ENCODE data around the gene CCDC194. TPM values are rescaled to one million over a fixed set of nuclear protein-coding genes. Genes with fewer than 3 reads are reported as not detected.

CCDC194 gene, protein sequence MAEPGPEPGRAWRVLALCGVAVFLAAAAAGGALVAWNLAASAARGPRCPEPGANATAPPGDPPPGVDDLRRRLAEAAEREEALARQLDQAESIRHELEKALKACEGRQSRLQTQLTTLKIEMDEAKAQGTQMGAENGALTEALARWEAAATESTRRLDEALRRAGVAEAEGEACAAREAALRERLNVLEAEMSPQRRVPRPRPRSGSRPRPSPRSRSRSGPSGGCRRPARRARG
- polyA plus RNA-seq (2014; cell fraction: cytosol; rRNA removed), result not detected in 2 replicates
- polyA plus RNA-seq (2014; cell fraction: nucleus; rRNA removed), result not detected in 2 replicates

DNA sequence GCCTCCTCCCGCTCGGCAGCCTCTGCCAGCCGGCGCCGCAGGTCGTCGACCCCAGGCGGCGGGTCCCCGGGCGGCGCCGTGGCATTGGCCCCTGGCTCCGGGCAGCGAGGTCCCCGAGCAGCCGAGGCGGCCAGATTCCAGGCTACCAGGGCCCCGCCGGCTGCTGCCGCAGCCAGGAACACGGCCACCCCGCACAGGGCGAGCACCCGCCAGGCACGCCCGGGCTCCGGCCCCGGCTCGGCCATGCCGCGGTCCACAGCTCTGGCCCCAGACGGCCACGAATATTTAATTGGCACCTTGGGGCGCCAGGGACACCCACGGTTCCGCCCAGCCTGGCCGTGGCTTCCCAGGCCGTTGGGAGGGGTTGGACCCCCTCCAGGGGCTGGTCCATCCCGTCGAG lies at the start of gene CCDC194:
Gene CCDC194 (minus strand): TSS at position 283 of the 400 bp plus-strand sequence. CDS start 38 bp downstream, at position 245.
- no peak for DNase-seq (ENCODE audit: low spot score)

DNA sequence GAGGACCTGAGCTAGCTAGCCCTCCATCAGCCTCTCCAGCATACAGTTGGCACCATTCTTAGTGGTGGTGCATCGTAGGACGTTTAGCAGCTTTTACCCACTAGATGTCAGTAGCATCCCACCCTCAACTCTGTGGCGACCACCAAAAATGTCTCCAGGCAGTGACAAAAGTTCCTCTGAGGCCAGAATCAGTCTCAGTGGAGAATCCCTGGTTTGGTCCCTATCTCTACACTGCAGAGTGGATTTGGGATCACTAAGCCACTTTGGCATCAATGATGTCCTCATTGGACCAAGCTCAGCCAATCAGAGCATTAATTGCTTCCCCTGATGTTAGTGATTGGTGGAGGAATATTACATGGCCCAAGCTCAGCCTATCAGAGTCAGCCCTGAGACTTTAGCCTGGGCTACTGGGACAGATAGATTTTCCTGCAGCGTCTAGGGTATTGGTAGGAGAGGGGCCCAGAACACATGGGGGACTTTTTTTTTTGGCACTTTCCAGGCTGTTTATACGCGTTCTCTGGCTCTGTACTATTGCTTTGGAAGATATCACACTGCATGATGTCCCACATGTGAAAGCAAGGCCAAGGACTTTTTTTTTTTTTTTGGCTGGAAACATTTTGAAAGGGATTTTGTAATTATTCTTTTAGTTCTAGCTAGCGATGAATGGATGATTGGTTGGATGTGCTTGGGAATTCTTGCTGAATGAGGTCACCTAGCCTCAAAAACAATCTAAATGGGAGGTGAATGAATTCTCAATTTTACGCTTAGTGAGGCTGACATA lies 47.4 kb upstream of the CCDC194 start:
- no peak for DNase-seq (ENCODE audit: low spot score)

DNA sequence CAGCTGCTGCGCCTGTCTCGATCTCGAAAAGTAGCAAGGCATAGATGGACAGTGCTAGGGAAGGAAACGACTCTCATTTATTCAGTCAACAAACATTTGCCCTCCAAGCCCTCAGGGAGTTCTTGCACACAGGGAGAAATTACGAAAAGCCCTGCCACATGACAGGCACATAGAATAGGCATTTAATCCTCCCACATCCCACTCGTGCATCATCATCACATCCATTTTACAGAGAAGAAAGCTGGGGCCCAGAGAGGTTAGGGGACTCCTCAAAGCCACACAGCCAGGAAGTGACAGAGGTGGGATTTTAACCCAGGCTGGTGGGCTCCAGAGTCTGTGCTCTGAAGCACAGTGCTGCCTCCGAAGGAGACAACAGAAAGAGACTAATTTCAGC lies 42.9 kb upstream of the CCDC194 start:
- no peak for DNase-seq (ENCODE audit: low spot score)

DNA sequence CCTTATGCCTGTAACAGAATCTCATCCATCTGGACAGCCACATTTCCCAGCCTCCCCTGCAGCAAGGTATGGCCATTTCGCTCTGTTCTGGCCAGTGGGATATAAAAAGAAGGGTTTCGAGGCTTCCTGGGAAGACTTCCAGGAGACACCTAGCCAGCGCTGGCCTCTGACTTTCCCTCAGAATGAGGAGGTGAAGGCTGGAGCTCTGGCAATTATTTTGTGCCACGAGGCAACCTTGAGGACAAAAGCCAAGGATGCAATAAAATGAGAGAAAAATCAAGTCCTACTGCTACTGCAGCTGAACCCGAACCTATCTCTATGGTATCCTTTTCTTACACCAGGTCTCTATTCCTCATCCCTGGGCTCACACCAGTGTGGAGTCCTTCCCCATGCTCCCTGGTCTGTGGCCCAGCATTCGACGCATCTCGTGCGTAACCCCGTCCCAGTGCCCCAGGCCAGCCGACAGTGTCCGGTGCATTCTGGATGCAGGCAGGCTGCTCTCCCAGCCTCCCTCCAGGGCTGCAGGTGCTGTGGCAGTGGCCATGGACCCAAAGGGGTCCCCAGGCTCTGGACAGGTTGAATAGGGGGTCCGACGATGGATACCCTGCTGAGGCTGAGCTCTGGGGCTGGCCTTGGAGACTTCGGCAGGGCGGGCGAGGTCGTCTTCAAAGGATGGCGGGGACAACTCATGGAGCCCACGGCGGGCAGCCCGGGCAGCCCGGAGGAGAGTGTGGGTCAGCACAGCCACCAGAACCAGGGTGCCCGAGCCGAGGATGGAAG lies 42.3 kb upstream of the CCDC194 start:
- no peak for DNase-seq (ENCODE audit: low spot score)

DNA sequence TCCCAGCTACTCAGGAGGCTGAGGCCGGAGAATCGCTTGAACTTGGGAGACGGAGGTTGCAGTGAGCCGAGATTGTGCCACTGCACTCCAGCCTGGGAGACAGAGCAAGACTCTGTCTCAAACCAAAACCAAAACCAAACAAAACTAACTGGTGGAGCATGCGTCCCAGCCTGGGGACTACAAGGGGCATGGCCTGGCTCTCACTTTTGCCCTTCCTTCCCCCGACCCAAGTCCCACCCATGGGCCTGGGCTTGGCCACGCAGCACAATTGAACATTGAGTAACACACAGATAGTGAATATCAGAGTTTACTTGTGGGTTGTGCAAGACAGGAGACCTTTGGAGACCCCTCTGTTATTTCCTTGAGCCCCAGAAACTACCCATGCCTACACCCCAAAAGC lies 41.2 kb upstream of the CCDC194 start:
- DNase-seq (ENCODE audit: low spot score), result no peak

DNA sequence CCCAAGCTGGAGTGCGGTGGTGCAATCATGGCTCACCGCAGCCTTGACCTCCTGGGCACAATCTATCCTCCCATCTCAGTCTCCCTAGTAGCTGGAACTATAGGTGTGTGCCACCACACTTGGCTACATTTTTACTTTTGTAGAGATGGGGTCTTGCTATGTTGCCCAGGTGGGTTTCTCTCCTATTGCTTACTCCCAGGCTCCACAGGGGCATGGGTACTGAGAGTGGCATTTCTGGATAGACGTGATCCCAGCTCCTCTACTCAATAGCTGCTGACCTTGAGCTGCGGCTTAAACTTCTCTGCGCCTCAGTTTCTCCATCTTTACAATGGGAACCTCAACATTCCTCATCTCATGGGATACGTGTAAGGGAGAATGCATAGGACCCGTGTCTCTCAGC lies 37.4 kb upstream of the CCDC194 start:
- no peak for DNase-seq (ENCODE audit: low spot score)

DNA sequence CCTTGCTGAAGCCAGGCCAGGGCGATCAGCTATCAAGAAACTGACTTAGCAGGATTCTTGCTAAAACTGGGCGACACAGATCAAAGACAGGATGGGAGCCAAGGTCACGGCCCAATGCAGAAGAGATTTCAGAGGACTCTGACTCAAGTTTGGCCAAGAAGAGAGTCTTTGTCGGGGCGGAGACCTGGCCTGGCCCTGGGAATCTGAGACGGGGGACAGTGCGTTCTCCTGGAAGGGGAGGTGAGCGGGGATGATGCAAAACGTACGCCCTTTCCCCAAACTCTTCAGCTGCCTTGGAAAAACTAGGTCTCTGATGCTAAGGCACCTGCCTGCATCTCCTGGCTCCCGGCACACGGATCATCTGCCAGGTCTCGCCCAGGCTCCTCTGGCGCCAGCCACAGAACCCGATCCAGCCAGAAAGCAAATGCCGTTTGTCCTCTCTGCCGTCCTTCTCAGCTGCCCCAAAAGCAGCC lies 35.7 kb upstream of the CCDC194 start:
- no peak for DNase-seq (ENCODE audit: low spot score)

DNA sequence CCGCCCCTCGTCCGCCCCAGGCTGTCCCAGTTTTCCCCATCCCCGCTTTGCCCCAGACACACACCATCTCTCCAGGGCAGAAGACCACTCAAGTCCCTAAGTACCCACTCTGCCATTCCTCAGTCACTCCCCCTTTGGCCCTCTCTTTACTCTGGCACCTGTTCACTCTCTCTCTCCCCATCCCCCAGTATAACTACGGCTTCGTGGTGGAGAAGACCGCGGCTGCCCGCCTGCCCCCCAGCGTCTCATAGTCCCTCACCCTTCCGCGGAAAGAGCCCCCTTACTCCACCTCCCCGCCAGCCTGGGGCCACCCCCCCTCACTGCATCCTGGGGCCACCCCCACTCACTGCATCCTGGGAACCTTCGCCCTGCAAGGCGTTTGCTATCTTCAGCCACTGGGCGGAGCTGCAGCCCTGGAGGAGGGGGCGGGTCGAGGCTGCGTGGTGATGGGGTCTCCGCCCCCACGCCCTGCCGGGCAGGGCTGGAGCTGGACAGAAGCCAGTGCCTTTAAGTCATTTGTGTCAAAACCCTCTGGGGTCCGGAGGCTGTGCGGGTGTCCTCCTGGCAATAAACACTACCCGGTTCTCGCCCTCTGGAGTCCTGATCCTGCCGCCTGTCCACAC lies 30.9 kb upstream of the CCDC194 start:
- DNase-seq (ENCODE audit: low spot score), result peak; percentile 70

DNA sequence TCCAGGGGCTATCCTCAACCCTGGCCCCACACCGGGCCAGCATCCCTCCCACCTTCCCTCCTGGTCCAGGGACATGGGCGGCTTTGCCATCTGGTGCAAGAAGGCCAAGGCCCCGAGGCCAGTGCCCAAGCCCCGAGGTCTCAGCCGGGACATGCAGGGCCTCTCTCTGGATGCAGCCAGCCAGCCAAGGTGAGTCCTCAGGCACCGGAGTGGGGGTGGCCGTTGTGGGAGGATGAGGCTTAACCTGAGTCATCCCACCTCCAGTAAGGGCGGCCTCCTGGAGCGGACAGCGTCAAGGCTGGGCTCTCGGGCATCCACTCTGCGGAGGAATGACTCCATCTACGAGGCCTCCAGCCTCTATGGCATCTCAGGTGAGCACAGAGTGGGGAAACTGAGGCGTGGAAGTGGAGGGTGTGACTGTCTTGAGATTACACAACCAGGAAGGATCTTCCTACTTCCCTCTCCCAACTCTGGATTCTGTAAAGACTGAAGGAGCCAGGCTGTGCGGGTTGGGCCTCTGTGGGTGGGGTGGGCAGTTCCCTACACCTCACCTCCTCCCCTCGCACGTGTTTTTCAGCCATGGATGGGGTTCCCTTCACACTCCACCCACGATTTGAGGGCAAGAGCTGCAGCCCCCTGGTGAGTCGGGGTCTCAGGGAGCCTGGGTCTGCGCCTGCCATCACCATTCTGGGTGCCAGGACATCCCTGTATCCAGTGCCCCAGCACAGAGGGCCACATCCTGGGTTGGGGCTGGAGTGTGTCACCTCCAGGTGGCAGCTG lies 29.6 kb upstream of the CCDC194 start:
- DNase-seq (ENCODE audit: low spot score), result no peak

DNA sequence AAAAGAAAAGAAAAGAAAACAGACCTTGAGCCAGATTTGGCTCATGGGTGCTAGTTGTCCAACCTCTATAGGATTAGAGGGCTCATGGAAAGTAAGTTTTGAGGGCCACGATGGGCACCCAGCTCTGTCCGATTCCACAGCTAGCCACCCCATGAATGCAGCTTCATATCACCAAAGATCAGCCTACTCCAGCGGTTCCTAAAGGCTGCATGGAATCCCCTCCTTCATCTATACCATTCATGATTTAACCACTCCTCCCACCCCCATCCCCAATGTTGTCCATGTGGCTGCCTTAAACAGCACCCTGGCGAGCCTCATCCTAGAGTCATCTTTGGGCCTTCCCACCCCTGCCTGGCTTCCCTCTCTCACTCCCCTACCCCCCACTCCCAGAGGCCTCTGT lies 27.9 kb upstream of the CCDC194 start:
- no peak for DNase-seq (ENCODE audit: low spot score)

DNA sequence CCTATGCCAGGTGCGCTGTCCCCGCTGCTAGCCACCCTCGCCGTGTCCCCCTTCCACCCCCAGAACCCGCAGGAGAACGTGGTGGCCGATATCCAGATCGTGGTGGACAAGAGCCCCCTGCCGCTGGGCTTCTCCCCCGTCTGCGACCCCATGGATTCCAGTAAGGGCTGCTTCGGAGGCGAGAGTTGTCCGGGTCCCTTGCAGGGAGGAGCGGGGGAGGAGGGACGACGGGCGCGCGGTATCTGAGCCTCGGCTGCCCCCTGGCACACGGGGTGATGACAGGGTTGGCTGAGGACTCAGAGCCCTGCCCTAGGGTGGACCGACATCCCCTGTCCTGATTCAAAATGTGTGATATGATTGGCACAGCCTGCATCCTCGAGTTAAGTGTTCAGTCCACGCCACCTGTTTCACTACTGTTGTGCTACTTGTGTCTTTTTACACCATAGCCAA lies 26.5 kb upstream of the CCDC194 start:
- DNase-seq (ENCODE audit: low spot score), result peak; percentile 46

DNA sequence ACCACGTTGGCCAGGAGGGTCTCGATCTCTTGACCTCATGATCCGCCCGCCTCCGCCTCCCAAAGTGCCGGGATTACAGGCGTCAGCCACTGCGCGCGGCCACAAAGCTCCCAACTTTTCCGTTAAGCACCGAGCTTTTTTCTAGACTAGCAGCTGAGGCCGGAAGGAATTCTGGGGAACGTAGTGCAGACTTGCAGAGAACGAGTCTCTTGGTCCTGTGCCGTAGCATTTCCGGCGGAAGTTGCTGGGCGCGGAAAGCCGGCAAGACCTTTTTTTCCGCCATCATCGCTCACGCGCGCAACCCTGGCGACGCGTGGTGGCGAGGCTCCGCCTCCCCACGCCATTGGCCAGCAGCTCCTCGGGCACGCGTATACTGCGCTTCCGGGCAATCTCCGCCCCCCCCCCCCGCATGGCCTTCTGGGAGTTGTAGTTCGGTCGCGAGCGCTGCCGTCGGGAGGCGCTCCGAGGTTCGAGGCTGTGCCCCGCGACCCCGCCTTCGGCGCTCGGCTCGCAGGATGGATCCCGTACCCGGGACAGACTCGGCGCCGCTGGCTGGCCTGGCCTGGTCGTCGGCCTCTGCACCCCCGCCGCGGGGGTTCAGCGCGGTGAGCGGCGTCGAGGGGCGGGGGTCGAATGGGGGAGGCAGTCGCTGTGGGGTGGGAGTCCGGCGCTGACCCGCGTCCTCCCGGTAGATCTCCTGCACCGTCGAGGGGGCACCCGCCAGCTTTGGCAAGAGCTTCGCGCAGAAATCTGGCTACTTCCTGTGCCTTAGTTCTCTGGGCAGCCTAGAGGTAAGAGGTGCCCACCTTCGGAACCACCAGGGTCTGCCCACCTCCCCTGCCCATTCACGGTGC lies 25.9 kb upstream of the CCDC194 start, which contains the start of gene MVB12A:
Gene MVB12A (plus strand): TSS at position 427 of the 854 bp plus-strand sequence. CDS start 89 bp downstream, at position 516.
- peak; percentile 99 for DNase-seq (ENCODE audit: low spot score)

DNA sequence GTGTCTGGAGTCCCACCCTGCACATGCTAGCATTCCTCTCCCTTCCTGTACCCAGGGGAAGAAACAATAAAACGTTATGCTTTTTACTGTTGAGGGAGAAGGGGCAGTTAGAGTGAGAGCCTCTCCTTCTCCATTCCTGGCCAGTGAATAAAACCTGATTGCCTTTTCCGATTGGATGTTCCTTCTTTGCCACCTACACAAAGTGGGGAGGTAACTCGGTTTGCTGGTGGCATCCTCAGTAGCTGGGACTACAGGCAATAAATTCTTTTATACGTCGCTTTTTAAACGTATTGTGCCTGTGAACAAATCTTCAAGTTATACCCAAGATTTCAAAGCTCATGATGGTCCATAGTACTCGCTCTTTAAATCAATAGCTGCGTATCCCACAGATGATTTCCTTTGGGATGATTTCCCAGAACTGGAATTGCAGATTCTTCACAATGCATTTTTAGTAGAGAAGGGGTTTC lies 25.2 kb upstream of the CCDC194 start:
- DNase-seq (ENCODE audit: low spot score), result no peak

DNA sequence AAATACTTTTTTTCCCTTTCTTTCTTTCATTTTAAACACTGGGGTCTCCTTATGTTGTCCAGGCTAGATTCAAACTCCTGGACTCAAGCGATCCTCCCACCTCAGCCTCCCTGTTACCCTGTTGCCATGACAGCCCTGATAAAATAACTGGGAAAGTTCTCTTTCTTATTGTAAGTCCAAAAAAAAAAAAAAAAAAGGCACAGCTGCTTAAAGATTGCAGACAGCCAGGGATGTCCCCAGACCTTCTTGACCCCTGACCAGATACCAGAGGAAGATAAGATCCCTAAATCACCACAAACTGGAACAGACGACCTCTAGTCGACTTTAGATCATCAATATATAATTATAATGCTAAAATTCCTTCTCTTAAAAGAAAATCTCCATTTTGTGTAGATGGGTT lies 24.7 kb upstream of the CCDC194 start:
- peak; percentile 42 for DNase-seq (ENCODE audit: low spot score)

DNA sequence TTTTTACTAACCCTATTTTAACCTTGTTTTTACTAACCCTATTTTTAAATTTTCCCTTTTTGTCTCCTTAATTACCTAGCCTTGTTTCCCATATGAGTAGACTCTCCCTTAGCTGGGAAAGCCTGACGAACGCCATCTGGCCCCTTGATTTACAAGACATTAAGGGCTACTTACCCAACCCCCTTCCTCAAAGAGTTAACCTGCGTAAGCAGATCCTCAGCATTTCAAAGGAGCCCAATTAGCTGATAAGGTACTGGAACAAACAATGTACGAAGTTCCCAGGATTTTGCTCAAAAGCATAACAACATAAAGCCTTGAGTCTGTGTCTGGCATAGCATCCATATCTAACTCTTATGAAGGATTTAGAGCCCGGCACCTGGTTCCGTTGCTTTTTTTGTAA lies 21.1 kb upstream of the CCDC194 start:
- DNase-seq (ENCODE audit: low spot score), result peak; percentile 45

DNA sequence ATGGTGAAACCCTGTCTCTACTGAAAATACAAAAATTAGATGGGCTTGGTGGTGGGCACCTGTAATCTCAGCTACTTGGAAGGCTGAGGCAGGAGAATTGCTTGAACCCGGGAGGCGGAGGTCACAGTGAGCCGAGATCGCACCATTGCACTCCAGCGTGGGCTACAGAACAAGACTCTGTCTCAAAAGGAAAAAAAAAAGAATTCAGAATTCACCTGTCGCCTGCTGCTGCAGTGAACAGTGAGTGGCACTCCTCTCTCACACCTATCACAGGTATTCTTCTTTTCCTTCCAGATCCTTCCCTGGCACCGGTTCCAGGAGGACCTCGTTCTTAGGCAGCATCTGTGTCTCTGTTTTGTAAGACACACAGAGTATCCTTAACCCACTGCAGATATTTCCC lies 20.1 kb upstream of the CCDC194 start:
- DNase-seq (ENCODE audit: low spot score), result no peak

DNA sequence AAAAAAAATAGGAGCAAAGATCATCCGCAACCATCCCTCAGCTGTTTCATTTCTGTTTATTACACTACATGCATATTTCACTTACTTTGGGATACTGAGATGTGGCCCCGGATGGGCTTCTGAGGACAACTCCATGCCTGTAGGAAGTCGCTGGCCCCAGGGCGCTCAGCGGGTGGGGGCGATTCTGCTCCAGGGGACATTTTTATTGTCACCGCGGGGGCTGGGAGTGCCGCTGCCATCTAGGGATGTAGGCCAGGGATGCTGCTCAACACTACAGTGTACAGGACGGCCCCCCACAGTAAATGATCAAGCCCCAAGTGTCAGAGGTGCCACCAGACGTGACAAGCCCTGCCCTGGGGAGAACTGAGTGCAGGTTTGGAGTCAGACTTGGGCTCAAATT lies 17.8 kb upstream of the CCDC194 start:
- DNase-seq (ENCODE audit: low spot score), result no peak

DNA sequence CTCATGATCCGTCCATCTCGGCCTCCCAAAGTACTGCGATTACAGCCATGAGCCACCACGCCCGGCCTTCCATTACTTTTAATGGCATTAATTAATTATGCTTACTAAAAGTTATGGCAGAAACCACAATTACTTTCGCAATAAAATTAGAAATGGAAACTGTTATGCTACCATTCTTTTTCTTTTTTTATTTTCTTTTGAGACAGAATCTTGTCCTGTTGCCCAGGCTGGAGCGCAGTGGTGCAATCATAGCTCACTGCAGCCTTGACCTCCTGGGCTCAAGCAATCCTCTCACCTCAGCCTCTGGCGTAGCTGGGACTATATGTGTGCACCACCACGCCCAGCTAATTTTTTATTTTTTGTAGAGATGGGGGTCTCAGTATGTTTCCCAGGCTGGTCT lies 16.0 kb upstream of the CCDC194 start:
- DNase-seq (ENCODE audit: low spot score), result no peak

DNA sequence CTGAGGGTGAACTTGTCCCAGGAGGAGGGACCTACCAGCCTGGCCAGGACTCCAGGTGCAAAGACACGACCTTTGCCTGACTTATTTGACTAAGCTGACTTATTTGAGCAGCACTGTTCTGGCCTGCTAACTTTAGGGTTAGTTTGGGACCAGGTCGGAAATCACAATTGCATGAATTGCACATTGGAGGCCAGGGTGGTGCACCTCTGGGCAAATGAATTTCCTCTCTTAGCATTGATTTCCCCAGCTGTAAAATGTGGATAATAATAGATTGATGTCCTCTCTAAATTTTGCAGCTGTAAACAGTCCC lies 12.8 kb upstream of the CCDC194 start:
- DNase-seq (ENCODE audit: low spot score), result no peak
